HEK293 (cell line): ENCODE results near the gene APOBR.

ENCODE experiments used
- CTCF ChIA-PET: fragments of 350-600 bp; formaldehyde crosslinking; extraction: SDS; loops from one replicate; lab custom pipeline; 2021; ENCODE audit warnings: antibody characterized with exemption; lab: Yijun Ruan, JAX
- POLR2A ChIA-PET: fragments of 300-600 bp; formaldehyde crosslinking; extraction: SDS; loops from one replicate; lab custom pipeline; 2020; ENCODE audit warnings: antibody characterized with exemption, inconsistent platforms; lab: Yijun Ruan, JAX
- H3K27ac ChIP-seq: fragments of 200-500 bp; sonication (Bioruptor generic); 2 replicates; pipeline ENCODE4 v1.5.1; 2014; ENCODE audit warnings: low read depth, low read length, control low read depth, inconsistent platforms; ENCODE audit errors: extremely low read depth
- H3K36me3 ChIP-seq, 2 experiments: fragments of 200-500 bp in 1 of 2; sonication (Bioruptor generic) in 1 of 2; 1 replicate in 1 of 2; 2 replicates in 1 of 2; pipeline ENCODE4 v1.5.1; 2014 to 2017; ENCODE audit warnings: inconsistent platforms in 2 of 2, low read length in 2 of 2; ENCODE audit not compliant: control insufficient read depth in 2 of 2, insufficient read depth in 1 of 2
- H3K4me1 ChIP-seq: fragments of 200-500 bp; sonication (Bioruptor generic); 2 replicates; pipeline ENCODE4 v1.5.1; 2014; ENCODE audit warnings: mild to moderate bottlenecking, low read length, inconsistent platforms; ENCODE audit not compliant: control insufficient read depth, insufficient read depth
- H3K4me3 ChIP-seq: 2 replicates; pipeline ENCODE4 v1.5.1; 2011; ENCODE audit warnings: low read depth, mild to moderate bottlenecking, control low read depth, low read length, moderate library complexity
- H3K9me3 ChIP-seq: fragments of 200-500 bp; sonication (Bioruptor generic); 2 replicates; pipeline ENCODE4 v1.5.1; 2014; ENCODE audit warnings: low read depth, low read length, inconsistent platforms; ENCODE audit not compliant: control insufficient read depth, insufficient read depth
- AEBP2 ChIP-seq: fragments of 450-650 bp; formaldehyde crosslinking; IDR thresholded peaks from 2 replicates; pipeline ENCODE4 v1.5.1; 2016; ENCODE audit warnings: missing biosample characterization, missing genetic modification characterization, borderline replicate concordance
- HOXA7 ChIP-seq: sonication (generic); formaldehyde crosslinking; IDR thresholded peaks from 2 replicates; pipeline ENCODE4 v1.8.1; 2022; ENCODE audit warnings: missing genetic modification reagents, borderline replicate concordance
- KLF7 ChIP-seq: fragments of 450-650 bp; formaldehyde crosslinking; IDR thresholded peaks from 2 replicates; pipeline ENCODE4 v1.5.1; 2016; ENCODE audit warnings: missing biosample characterization, missing genetic modification characterization, borderline replicate concordance
- WT1 ChIP-seq: fragments of 450-650 bp; formaldehyde crosslinking; IDR thresholded peaks from 2 replicates; pipeline ENCODE4 v1.5.1; 2016; ENCODE audit warnings: missing biosample characterization, missing genetic modification characterization
- ZBTB17 ChIP-seq: fragments of 450-650 bp; formaldehyde crosslinking; IDR thresholded peaks from 2 replicates; pipeline ENCODE4 v1.5.1; 2016; ENCODE audit warnings: missing biosample characterization, missing genetic modification characterization
- ZBTB49 ChIP-seq: fragments of 450-650 bp; formaldehyde crosslinking; IDR thresholded peaks from 2 replicates; pipeline ENCODE4 v1.5.1; 2016; ENCODE audit warnings: missing biosample characterization, missing genetic modification characterization, low read depth
- ZBTB6 ChIP-seq: fragments of 450-650 bp; formaldehyde crosslinking; IDR thresholded peaks from 2 replicates; pipeline ENCODE4 v1.5.1; 2017; ENCODE audit warnings: missing biosample characterization, missing genetic modification characterization
- ZFHX2 ChIP-seq: fragments of 450-650 bp; formaldehyde crosslinking; conservative IDR thresholded peaks from 2 replicates; pipeline ENCODE4 v1.5.1; 2016; ENCODE audit warnings: missing biosample characterization, missing genetic modification characterization
- ZNF10 ChIP-seq: fragments of 450-650 bp; formaldehyde crosslinking; IDR thresholded peaks from 2 replicates; pipeline ENCODE4 v1.5.1; 2017; ENCODE audit warnings: missing biosample characterization, missing genetic modification characterization
- ZNF133 ChIP-seq: fragments of 450-650 bp; formaldehyde crosslinking; IDR thresholded peaks from 2 replicates; pipeline ENCODE4 v1.5.1; 2016; ENCODE audit warnings: missing biosample characterization, missing genetic modification characterization
- ZNF157 ChIP-seq: fragments of 450-650 bp; formaldehyde crosslinking; IDR thresholded peaks from 2 replicates; pipeline ENCODE4 v1.5.1; 2016; ENCODE audit warnings: missing biosample characterization, missing genetic modification characterization
- ZNF175 ChIP-seq: fragments of 450-650 bp; formaldehyde crosslinking; IDR thresholded peaks from 2 replicates; pipeline ENCODE4 v1.5.1; 2016; ENCODE audit warnings: missing biosample characterization, missing genetic modification characterization
- ZNF18 ChIP-seq: fragments of 450-650 bp; formaldehyde crosslinking; IDR thresholded peaks from 2 replicates; pipeline ENCODE4 v1.5.1; 2016; ENCODE audit warnings: missing biosample characterization, missing genetic modification characterization
- ZNF184 ChIP-seq: fragments of 450-650 bp; IDR thresholded peaks from 2 replicates; pipeline ENCODE4 v1.5.1; 2018; ENCODE audit warnings: missing biosample characterization, mild to moderate bottlenecking, missing genetic modification characterization
- ZNF214 ChIP-seq: fragments of 450-650 bp; formaldehyde crosslinking; IDR thresholded peaks from 2 replicates; pipeline ENCODE4 v1.5.1; 2017; ENCODE audit warnings: missing biosample characterization, mild to moderate bottlenecking, missing genetic modification characterization, borderline replicate concordance
- ZNF362 ChIP-seq: fragments of 450-650 bp; formaldehyde crosslinking; IDR thresholded peaks from 2 replicates; pipeline ENCODE4 v1.5.1; 2016; ENCODE audit warnings: missing biosample characterization, missing genetic modification characterization
- ZNF366 ChIP-seq: fragments of 450-650 bp; formaldehyde crosslinking; conservative IDR thresholded peaks from 2 replicates; pipeline ENCODE4 v1.5.1; 2016; ENCODE audit warnings: missing biosample characterization, missing genetic modification characterization
- ZNF544 ChIP-seq: fragments of 450-650 bp; formaldehyde crosslinking; IDR thresholded peaks from 2 replicates; pipeline ENCODE4 v1.5.0; 2017; ENCODE audit warnings: missing biosample characterization, missing genetic modification characterization
- ZNF585B ChIP-seq: fragments of 450-650 bp; formaldehyde crosslinking; IDR thresholded peaks from 2 replicates; pipeline ENCODE4 v1.5.1; 2016; ENCODE audit warnings: missing biosample characterization, missing genetic modification characterization
- ZNF629 ChIP-seq: fragments of 450-650 bp; formaldehyde crosslinking; IDR thresholded peaks from 2 replicates; pipeline ENCODE4 v1.5.1; 2017; ENCODE audit warnings: missing biosample characterization, missing genetic modification characterization
- ZNF639 ChIP-seq: fragments of 450-650 bp; formaldehyde crosslinking; IDR thresholded peaks from 2 replicates; pipeline ENCODE4 v1.5.1; 2016; ENCODE audit warnings: missing biosample characterization, missing genetic modification characterization
- ZNF654 ChIP-seq: fragments of 450-650 bp; formaldehyde crosslinking; IDR thresholded peaks from 2 replicates; pipeline ENCODE4 v1.5.1; 2016; ENCODE audit warnings: low read depth, missing biosample characterization, missing genetic modification characterization
- ZNF658 ChIP-seq: fragments of 450-650 bp; formaldehyde crosslinking; IDR thresholded peaks from 2 replicates; pipeline ENCODE4; 2016; ENCODE audit warnings: missing biosample characterization, missing genetic modification characterization
- ZNF791 ChIP-seq: fragments of 450-650 bp; formaldehyde crosslinking; IDR thresholded peaks from 2 replicates; pipeline ENCODE4 v1.5.1; 2016; ENCODE audit warnings: missing biosample characterization, missing genetic modification characterization
- ZNF830 ChIP-seq: fragments of 450-650 bp; IDR thresholded peaks from 2 replicates; pipeline ENCODE4 v1.5.0; 2018; ENCODE audit warnings: missing biosample characterization, missing genetic modification characterization, low read depth, mild to moderate bottlenecking, moderate library complexity
- ZXDB ChIP-seq: fragments of 450-650 bp; formaldehyde crosslinking; IDR thresholded peaks from 2 replicates; pipeline ENCODE4 v1.5.1; 2016; ENCODE audit warnings: missing biosample characterization, missing genetic modification characterization

Gene APOBR

GRCh38 chr16:28534542-28535373 lies 40.3 kb downstream of the APOBR start:
- TF ChIP-seq ZBTB6 = no peak
- TF ChIP-seq KLF7 (tag by site-specific recombination) = peak; percentile 33; the same call in 1 of the 2 replicates
- no peak for TF ChIP-seq ZNF214 (tag by site-specific recombination)
- no peak for TF ChIP-seq WT1 (tag by site-specific recombination)
- no peak for TF ChIP-seq ZNF654 (tag by site-specific recombination)
- no peak for TF ChIP-seq ZXDB (tag by site-specific recombination)
- TF ChIP-seq ZFHX2 (tag by site-specific recombination) = no peak
- TF ChIP-seq HOXA7 (CRISPR knock-in tag) = no peak
- TF ChIP-seq ZNF133 (tag by site-specific recombination) = no peak
- no peak for TF ChIP-seq ZNF10
- TF ChIP-seq ZNF585B (tag by site-specific recombination) = no peak
- peak; percentile 96 for TF ChIP-seq ZNF366 (tag by site-specific recombination)
- no peak for TF ChIP-seq ZNF830
- no peak for TF ChIP-seq ZNF544
- 0 out of 2 replicates have a peak, but pooled peaks have one; percentile 15 for TF ChIP-seq ZNF157 (tag by site-specific recombination)
- TF ChIP-seq ZNF18 = no peak
- Histone ChIP-seq H3K4me3 (no peak overlapping the region), H3K9me3 (no peaks in the 10 kb centered on the region), H3K27ac (no peak overlapping the region), H3K4me1 (no peaks in the 10 kb centered on the region), H3K36me3 (no peaks in the 10 kb centered on the region)
- POLR2A ChIA-PET = no interaction called here
- CTCF ChIA-PET = interaction anchor here (0.5 kb wide), 1 partner anchor 99 kb away, joined by 4 read pairs; no protein-coding TSS in a partner anchor

GRCh38 chr16:28537076-28537475 lies 42.6 kb downstream of the APOBR start:
- H3K4me1 ChIP-seq = no peaks in the 10 kb centered on the region
- ChIA-PET POLR2A (no interaction called here), CTCF (no interaction called here)
- no peak overlapping the region for H3K4me3 ChIP-seq
- no peak overlapping the region for H3K27ac ChIP-seq
- no peak for TF ChIP-seq ZNF830
- no peak for TF ChIP-seq ZBTB49 (tag by site-specific recombination)
- no peak for TF ChIP-seq ZNF184 (tag by site-specific recombination)
- no peak for TF ChIP-seq ZNF658
- no peak for TF ChIP-seq KLF7 (tag by site-specific recombination)
- no peak for TF ChIP-seq ZNF362 (tag by site-specific recombination)
- no peak for TF ChIP-seq AEBP2 (tag by site-specific recombination)
- TF ChIP-seq ZBTB17 (tag by site-specific recombination) = no peak
- TF ChIP-seq ZNF791 (tag by site-specific recombination) = no peak
- no peak for TF ChIP-seq ZNF175 (tag by site-specific recombination)
- no peak for TF ChIP-seq ZNF639
- TF ChIP-seq ZNF214 (tag by site-specific recombination) = no peak
- no peak for TF ChIP-seq ZNF629 (tag by site-specific recombination)
- H3K36me3 ChIP-seq = no peaks in the 10 kb centered on the region
- H3K9me3 ChIP-seq = no peaks in the 10 kb centered on the region
